Mesenchymal stem cell (in vitro differentiated cells and primary cell): Measurements from ENCODE around the gene RPS6KB2.

Experiments used
- DNase-seq: peaks from one replicate; pipeline ENCODE4 v3.0.0-alpha.2; 2013
- H2AFZ ChIP-seq: one replicate; pipeline ENCODE4 v1.6.1; 2013; ENCODE audit warnings: low read depth, mild to moderate bottlenecking, control low read depth, inconsistent platforms, low read length, moderate library complexity
- H2AK5ac ChIP-seq: 2 replicates; pipeline ENCODE4 v1.6.1; 2013; ENCODE audit warnings: low read length, moderate library complexity, mild to moderate bottlenecking, inconsistent platforms; ENCODE audit not compliant: severe bottlenecking
- H2BK120ac ChIP-seq: one replicate; pipeline ENCODE4 v1.6.1; 2013; ENCODE audit warnings: low read depth, mild to moderate bottlenecking, inconsistent platforms, low read length, moderate library complexity
- H2BK12ac ChIP-seq, 2 experiments: one replicate each; pipeline ENCODE4 v1.6.1; 2013; ENCODE audit warnings: inconsistent platforms in 2 of 2, low read length in 2 of 2, mild to moderate bottlenecking in 2 of 2, moderate library complexity in 2 of 2, control low read depth in 1 of 2
- H2BK15ac ChIP-seq: one replicate; pipeline ENCODE4 v1.6.1; 2013; ENCODE audit warnings: mild to moderate bottlenecking, low read depth, inconsistent platforms; ENCODE audit not compliant: poor library complexity, severe bottlenecking
- H2BK5ac ChIP-seq: 2 replicates; pipeline ENCODE4 v1.6.1; 2013; ENCODE audit warnings: low read depth, mild to moderate bottlenecking, low read length, control low read depth, inconsistent platforms; ENCODE audit not compliant: poor library complexity, severe bottlenecking
- H3K14ac ChIP-seq, 2 experiments: one replicate each; pipeline ENCODE4 v1.6.1; 2013; ENCODE audit warnings: inconsistent platforms in 2 of 2, low read length in 2 of 2, control low read depth in 1 of 2, mild to moderate bottlenecking in 1 of 2, moderate library complexity in 1 of 2
- H3K18ac ChIP-seq, 2 experiments: one replicate each; pipeline ENCODE4 v1.6.1; 2013; ENCODE audit warnings: inconsistent platforms in 2 of 2, low read length in 2 of 2, control low read depth in 1 of 2, low read depth in 1 of 2, mild to moderate bottlenecking in 1 of 2
- H3K23ac ChIP-seq, 2 experiments: one replicate each; pipeline ENCODE4 v1.6.1; 2013; ENCODE audit warnings: inconsistent platforms in 2 of 2, low read length in 2 of 2, mild to moderate bottlenecking in 2 of 2, moderate library complexity in 2 of 2, control low read depth in 1 of 2
- H3K27ac ChIP-seq: 2 replicates; pipeline ENCODE4 v1.5.1; 2013; ENCODE audit warnings: mild to moderate bottlenecking, moderate library complexity, low read length, control low read depth, inconsistent platforms; ENCODE audit not compliant: poor library complexity, severe bottlenecking
- H3K27me3 ChIP-seq, 2 experiments: 2 replicates each; pipeline versions ENCODE4 v1.6.1 to v1.7.0; 2013; ENCODE audit warnings: low read length in 2 of 2, mild to moderate bottlenecking in 2 of 2, moderate library complexity in 2 of 2, control low read depth in 1 of 2, inconsistent platforms in 1 of 2; ENCODE audit not compliant: control insufficient read depth in 1 of 2, insufficient read depth in 1 of 2
- H3K36me3 ChIP-seq, 2 experiments: 2 replicates each; pipeline versions ENCODE4 v1.6.1 to v1.7.0; 2013; ENCODE audit warnings: low read length in 2 of 2, control low read depth in 1 of 2, inconsistent platforms in 1 of 2, low read depth in 1 of 2, mild to moderate bottlenecking in 1 of 2; ENCODE audit not compliant: insufficient read depth in 2 of 2, control insufficient read depth in 1 of 2
- H3K4ac ChIP-seq, 2 experiments: one replicate each; pipeline ENCODE4 v1.6.1; 2013; ENCODE audit warnings: inconsistent platforms in 2 of 2, low read length in 2 of 2, mild to moderate bottlenecking in 2 of 2, moderate library complexity in 2 of 2, control low read depth in 1 of 2, low read depth in 1 of 2
- H3K4me1 ChIP-seq: 2 replicates; pipeline ENCODE4 v1.6.1; 2013; ENCODE audit warnings: low read depth, low read length, control low read depth; ENCODE audit not compliant: control insufficient read depth, insufficient read depth
- H3K4me2 ChIP-seq: 2 replicates; pipeline ENCODE4 v1.6.1; 2013; ENCODE audit warnings: low read length, mild to moderate bottlenecking, inconsistent platforms; ENCODE audit not compliant: poor library complexity, severe bottlenecking
- H3K4me3 ChIP-seq, 2 experiments: 2 replicates each; pipeline versions ENCODE4 v1.5.1 to v1.7.0; 2013; ENCODE audit warnings: low read length in 2 of 2, mild to moderate bottlenecking in 2 of 2, control low read depth in 1 of 2, low read depth in 1 of 2; ENCODE audit not compliant: insufficient read depth in 1 of 2
- H3K79me1 ChIP-seq: replicated peaks from 2 replicates; pipeline ENCODE4 v1.6.1; 2013; ENCODE audit warnings: mild to moderate bottlenecking, control low read depth, low read length, inconsistent platforms; ENCODE audit not compliant: poor library complexity, severe bottlenecking
- H3K9ac ChIP-seq: 2 replicates; pipeline ENCODE4 v1.7.0; 2013; ENCODE audit warnings: mild to moderate bottlenecking, low read length, moderate library complexity
- H3K9me3 ChIP-seq: 2 replicates; pipeline ENCODE4 v1.7.0; 2013; ENCODE audit warnings: mild to moderate bottlenecking, low read length; ENCODE audit not compliant: control insufficient read depth
- H4K8ac ChIP-seq: one replicate; pipeline ENCODE4 v1.6.1; 2013; ENCODE audit warnings: inconsistent platforms, mild to moderate bottlenecking, low read length, moderate library complexity
- H4K91ac ChIP-seq: one replicate; pipeline ENCODE4 v1.6.1; 2013; ENCODE audit warnings: mild to moderate bottlenecking, low read length, inconsistent platforms
- WGBS: methylation state at CpG from one replicate; pipeline ENCODE4 v1.1.7; 2013; ENCODE audit warnings: mixed read lengths; 5-methylcytosine and 5-hydroxymethylcytosine counted together

RPS6KB2 gene

GRCh38 chr11:67392183-67392715 lies 36.0 kb upstream of the RPS6KB2 start:
- peak overlapping the region; percentile 91 for H3K4me2 ChIP-seq
- 14% methylated on average over 22 of the region's 31 CpGs for WGBS
- no peak overlapping the region for H4K91ac ChIP-seq
- no peaks in the 10 kb centered on the region for H3K9me3 ChIP-seq
- H3K27me3 ChIP-seq, result peaks cover 0 to 4% of the 10 kb centered on the region in 2 experiments
- H4K8ac ChIP-seq, result peak overlapping the region; percentile 40
- peak overlapping the region in 1 of 2 experiments; percentile 92 for H3K23ac ChIP-seq
- DNase-seq, result peak; percentile 49
- peak overlapping the region in 1 of 2 experiments; percentile 91 for H3K18ac ChIP-seq
- peak overlapping the region; percentile 87 to 91 for H3K4me3 ChIP-seq
- no peak overlapping the region for H2BK5ac ChIP-seq
- no peak overlapping the region for H2BK120ac ChIP-seq
- H3K14ac ChIP-seq, result peak overlapping the region in 1 of 2 experiments; percentile 94
- H2AK5ac ChIP-seq, result no peak overlapping the region
- H3K79me1 ChIP-seq, result peaks cover 29% of the 10 kb centered on the region
- peak overlapping the region in 1 of 2 experiments; percentile 35 for H3K4ac ChIP-seq
- no peak overlapping the region for H3K27ac ChIP-seq
- peak overlapping the region; percentile 81 for H3K9ac ChIP-seq
- no peak overlapping the region for H2BK15ac ChIP-seq
- peaks cover 19% of the 10 kb centered on the region for H3K4me1 ChIP-seq
- H2AFZ ChIP-seq, result peak overlapping the region; percentile 91
- peak overlapping the region; percentile 29 to 84 for H2BK12ac ChIP-seq
- H3K36me3 ChIP-seq, result peaks cover 16 to 33% of the 10 kb centered on the region in 2 experiments

DNA sequence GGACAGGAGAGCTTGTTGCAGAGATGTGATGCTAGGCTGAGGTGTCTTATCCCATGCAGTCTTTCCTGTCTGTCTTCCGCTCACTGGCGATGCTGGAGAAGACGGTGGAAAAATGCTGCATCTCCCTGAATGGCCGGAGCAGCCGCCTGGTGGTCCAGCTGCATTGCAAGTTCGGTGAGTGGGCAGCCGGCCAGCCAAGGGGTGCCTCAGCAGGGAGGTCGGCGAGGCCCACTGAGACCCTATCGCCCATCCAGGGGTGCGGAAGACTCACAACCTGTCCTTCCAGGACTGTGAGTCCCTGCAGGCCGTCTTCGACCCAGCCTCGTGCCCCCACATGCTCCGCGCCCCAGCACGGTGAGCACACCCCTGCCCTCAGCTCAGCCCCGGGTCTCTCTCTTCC lies 34.9 kb upstream of the RPS6KB2 start:
- peaks cover 21% of the 10 kb centered on the region for H3K4me1 ChIP-seq
- H3K36me3 ChIP-seq, result peaks cover 28 to 45% of the 10 kb centered on the region in 2 experiments
- no peak overlapping the region for H2BK15ac ChIP-seq
- H3K18ac ChIP-seq, result no peak overlapping the region
- no peak overlapping the region for H2AK5ac ChIP-seq
- H4K91ac ChIP-seq, result peak overlapping the region; percentile 18
- H2BK120ac ChIP-seq, result no peak overlapping the region
- no peak overlapping the region for H3K27ac ChIP-seq
- H3K4me3 ChIP-seq, result no peak overlapping the region
- WGBS, result 96% methylated on average over 18 of the region's 18 CpGs
- DNase-seq, result no peak
- no peak overlapping the region for H3K14ac ChIP-seq
- H3K9me3 ChIP-seq, result no peaks in the 10 kb centered on the region
- no peak overlapping the region for H3K4me2 ChIP-seq
- H3K4ac ChIP-seq, result no peak overlapping the region
- peaks cover 38% of the 10 kb centered on the region for H3K79me1 ChIP-seq
- no peak overlapping the region for H3K9ac ChIP-seq
- H3K27me3 ChIP-seq, result no peaks in the 10 kb centered on the region
- peak overlapping the region in 1 of 2 experiments; percentile 74 for H3K23ac ChIP-seq
- no peak overlapping the region for H2BK12ac ChIP-seq
- H2AFZ ChIP-seq, result no peak overlapping the region
- H2BK5ac ChIP-seq, result no peak overlapping the region
- no peak overlapping the region for H4K8ac ChIP-seq

DNA sequence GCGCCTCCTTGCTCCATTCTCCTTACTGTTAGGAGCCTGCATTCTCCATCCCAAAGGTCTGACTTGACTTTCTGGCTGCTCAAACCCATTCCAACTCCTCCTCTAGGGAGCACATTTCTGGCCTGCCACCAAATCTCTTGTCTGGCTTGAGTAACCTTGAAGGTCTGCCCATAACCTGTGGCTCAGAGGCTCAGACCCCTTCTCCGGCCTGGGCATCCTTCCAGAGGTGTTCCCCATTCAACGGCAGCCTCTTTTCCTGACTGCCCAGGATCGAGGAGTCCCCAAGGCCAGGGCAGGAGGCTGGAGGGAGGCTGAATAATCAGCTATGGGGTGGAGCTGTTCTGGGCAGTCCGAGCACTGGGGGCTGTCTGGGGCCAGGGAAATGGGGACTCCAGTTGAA lies 34.3 kb upstream of the RPS6KB2 start:
- H3K27ac ChIP-seq, result no peak overlapping the region
- no peak overlapping the region for H3K4me3 ChIP-seq
- no peak overlapping the region for H3K4ac ChIP-seq
- H3K9ac ChIP-seq, result no peak overlapping the region
- 94% methylated on average over 5 of the region's 5 CpGs for WGBS
- no peak overlapping the region for H2BK15ac ChIP-seq
- H3K4me2 ChIP-seq, result no peak overlapping the region
- H3K23ac ChIP-seq, result no peak overlapping the region
- no peak overlapping the region for H2AFZ ChIP-seq
- no peak overlapping the region for H2BK120ac ChIP-seq
- H4K91ac ChIP-seq, result no peak overlapping the region
- no peaks in the 10 kb centered on the region for H3K9me3 ChIP-seq
- no peak overlapping the region for H2BK5ac ChIP-seq
- H4K8ac ChIP-seq, result no peak overlapping the region
- H3K79me1 ChIP-seq, result peaks cover 41% of the 10 kb centered on the region
- H2AK5ac ChIP-seq, result no peak overlapping the region
- H3K36me3 ChIP-seq, result peaks cover 34 to 50% of the 10 kb centered on the region in 2 experiments
- DNase-seq, result no peak
- peaks cover 25% of the 10 kb centered on the region for H3K4me1 ChIP-seq
- H3K27me3 ChIP-seq, result no peaks in the 10 kb centered on the region
- no peak overlapping the region for H3K18ac ChIP-seq
- no peak overlapping the region for H3K14ac ChIP-seq
- no peak overlapping the region for H2BK12ac ChIP-seq

- no peak overlapping the region for H3K9ac ChIP-seq
- H3K4me1 ChIP-seq, result peaks cover 37% of the 10 kb centered on the region
- H3K79me1 ChIP-seq, result peaks cover 36% of the 10 kb centered on the region
- H3K4me2 ChIP-seq, result no peak overlapping the region
- H3K4me3 ChIP-seq, result no peak overlapping the region
- no peak overlapping the region for H2BK5ac ChIP-seq
- H3K18ac ChIP-seq, result no peak overlapping the region
- no peaks in the 10 kb centered on the region for H3K9me3 ChIP-seq
- WGBS, result 96% methylated on average over 18 of the region's 19 CpGs
- peak overlapping the region; percentile 15 for H4K91ac ChIP-seq
- H4K8ac ChIP-seq, result no peak overlapping the region
- H3K14ac ChIP-seq, result no peak overlapping the region
- H3K4ac ChIP-seq, result no peak overlapping the region
- no peak overlapping the region for H2BK120ac ChIP-seq
- no peak overlapping the region for H2BK15ac ChIP-seq
- H2AK5ac ChIP-seq, result no peak overlapping the region
- H3K23ac ChIP-seq, result no peak overlapping the region
- no peak overlapping the region for H3K27ac ChIP-seq
- no peak overlapping the region for H2AFZ ChIP-seq
- H3K27me3 ChIP-seq, result no peaks in the 10 kb centered on the region
- H3K36me3 ChIP-seq, result peaks cover 46 to 64% of the 10 kb centered on the region in 2 experiments
- DNase-seq, result no peak
- H2BK12ac ChIP-seq, result peak overlapping the region in 1 of 2 experiments; percentile 1
Observed at GRCh38 chr11:67395555-67396258, 32.6 kb upstream of the RPS6KB2 start.
